Upper lobe of right lung (tissue), 1 donor: ENCODE results near the gene PIGM. TPM values are rescaled to one million over a fixed set of nuclear protein-coding genes. Genes with fewer than 3 reads are reported as not detected.

ENCODE experiments used
- ATAC-seq: fragments of 200-7000 bp; cut with Tn5 transposase; one replicate; pipeline ENCODE4 v1.9.1; 2020; ENCODE audit warnings: mild to moderate bottlenecking, moderate library complexity
- DNase-seq: peaks from one replicate; pipeline ENCODE4 v3.0.0-alpha.2; 2020
- H3K27ac ChIP-seq: fragments of 200-600 bp; one replicate; pipeline ENCODE4 v1.8.0; 2022
- H3K27me3 ChIP-seq: fragments of 200-600 bp; one replicate; pipeline ENCODE4 v1.8.0; 2022; ENCODE audit warnings: mild to moderate bottlenecking
- H3K36me3 ChIP-seq: fragments of 200-600 bp; one replicate; pipeline ENCODE4 v1.8.0; 2022
- H3K4me1 ChIP-seq: fragments of 200-600 bp; one replicate; pipeline ENCODE4 v1.8.0; 2022
- H3K4me3 ChIP-seq: fragments of 200-600 bp; one replicate; pipeline ENCODE4 v1.8.0; 2022; ENCODE audit warnings: mild to moderate bottlenecking
- H3K9me3 ChIP-seq: fragments of 200-600 bp; one replicate; pipeline ENCODE4 v1.8.0; 2022
- CTCF ChIP-seq: fragments of 200-600 bp; IDR thresholded peaks from one replicate; pipeline ENCODE4 v1.8.0; 2022; ENCODE audit warnings: antibody characterized with exemption
- intact Hi-C: fragments of 100-400 bp; cut with DNase I; formaldehyde crosslinking; loops from one replicate; pipeline ENCODE4 v1.11.0; 2022
- total RNA-seq: library from RNA; stranded (reverse); fragmentation: NEBNext Ultra II Directional; extraction: Animal tissue kit (Norgen Biotek cat#: 25700); gene quantifications from one replicate; pipeline ENCODE4 v1.2.1, GENCODE V29; 2021
- donor health status: DM: no; HTN: yes; CAD: no; lungs with severe emphysema.

Gene PIGM
- total RNA-seq, 1 donor from 2014 or later: 7.1 TPM

- DNase-seq (peak; percentile 22), ATAC-seq (peak; percentile 72)
- Histone ChIP-seq H3K9me3 (no peaks in the 10 kb centered on the region), H3K4me3 (no peak overlapping the region), H3K4me1 (no peaks in the 10 kb centered on the region), H3K36me3 (no peaks in the 10 kb centered on the region), H3K27ac (no peak overlapping the region), H3K27me3 (peaks cover 50% of the 10 kb centered on the region)
- intact Hi-C loops: no loop called here
- no peak for TF ChIP-seq CTCF
These were observed 45.7 kb upstream of the PIGM start for GRCh38 chr1:160077486-160077885.

- no peak overlapping the region for H3K4me3 ChIP-seq
- H3K4me1 ChIP-seq: no peaks in the 10 kb centered on the region
- no peak for ATAC-seq
- no peak for TF ChIP-seq CTCF
- H3K27me3 ChIP-seq: peaks cover 39% of the 10 kb centered on the region
- no peaks in the 10 kb centered on the region for H3K36me3 ChIP-seq
- H3K9me3 ChIP-seq: no peaks in the 10 kb centered on the region
- no peak overlapping the region for H3K27ac ChIP-seq
- peak; percentile 3 for DNase-seq
- intact Hi-C loops: no loop called here
These were observed 44.5 kb upstream of the PIGM start for GRCh38 chr1:160076295-160076694.

GRCh38 chr1:160075836-160076235 is 44.0 kb upstream of the PIGM start:
- no peak for TF ChIP-seq CTCF
- no peak overlapping the region for H3K4me3 ChIP-seq
- DNase-seq: no peak
- peaks cover 2% of the 10 kb centered on the region for H3K4me1 ChIP-seq
- H3K36me3 ChIP-seq: no peaks in the 10 kb centered on the region
- no peaks in the 10 kb centered on the region for H3K9me3 ChIP-seq
- ATAC-seq: no peak
- intact Hi-C loops: no loop called here
- no peak overlapping the region for H3K27ac ChIP-seq
- H3K27me3 ChIP-seq: peaks cover 34% of the 10 kb centered on the region

GRCh38 chr1:160074865-160075264 is 43.1 kb upstream of the PIGM start:
- H3K27me3 ChIP-seq: peaks cover 25% of the 10 kb centered on the region
- intact Hi-C loops: no loop called here

GRCh38 chr1:160071289-160071688 is 39.5 kb upstream of the PIGM start:
- Histone ChIP-seq H3K27me3 (no peaks in the 10 kb centered on the region), H3K9me3 (no peaks in the 10 kb centered on the region), H3K4me3 (no peak overlapping the region), H3K4me1 (peaks cover 5% of the 10 kb centered on the region), H3K36me3 (no peaks in the 10 kb centered on the region), H3K27ac (no peak overlapping the region)
- TF ChIP-seq CTCF: no peak
- DNase-seq (no peak), ATAC-seq (no peak)
- intact Hi-C loops: no loop called here

More at GRCh38 chr1:160074865-160075264, 43.1 kb upstream of the PIGM start:
- no peak for TF ChIP-seq CTCF
- no peak for DNase-seq
- Histone ChIP-seq H3K4me1 (peaks cover 5% of the 10 kb centered on the region), H3K27ac (no peak overlapping the region), H3K9me3 (no peaks in the 10 kb centered on the region), H3K4me3 (no peak overlapping the region), H3K36me3 (no peaks in the 10 kb centered on the region)
- no peak for ATAC-seq
